SU-DHL-6 (cell line): ENCODE results near the gene OSTN.

ENCODE experiments used
- EZH2phosphoT487 ChIP-seq: fragments of 200-600 bp; sonication (generic), shearing (Covaris generic); conservative IDR thresholded peaks from 2 replicates; pipeline ENCODE4 v1.6.1; 2018; ENCODE audit warnings: mild to moderate bottlenecking, antibody characterized with exemption, low read length, moderate library complexity, mixed read lengths
- TF ChIP-seq, protein P1 (sequence below): fragments of 200-600 bp; sonication (generic); IDR thresholded peaks from one replicate; pipeline ENCODE4 v1.5.1; 2017; ENCODE audit warnings: antibody characterized with exemption, mild to moderate bottlenecking, low read length, moderate library complexity; ENCODE audit not compliant: insufficient read depth, poor library complexity, severe bottlenecking

DNA sequence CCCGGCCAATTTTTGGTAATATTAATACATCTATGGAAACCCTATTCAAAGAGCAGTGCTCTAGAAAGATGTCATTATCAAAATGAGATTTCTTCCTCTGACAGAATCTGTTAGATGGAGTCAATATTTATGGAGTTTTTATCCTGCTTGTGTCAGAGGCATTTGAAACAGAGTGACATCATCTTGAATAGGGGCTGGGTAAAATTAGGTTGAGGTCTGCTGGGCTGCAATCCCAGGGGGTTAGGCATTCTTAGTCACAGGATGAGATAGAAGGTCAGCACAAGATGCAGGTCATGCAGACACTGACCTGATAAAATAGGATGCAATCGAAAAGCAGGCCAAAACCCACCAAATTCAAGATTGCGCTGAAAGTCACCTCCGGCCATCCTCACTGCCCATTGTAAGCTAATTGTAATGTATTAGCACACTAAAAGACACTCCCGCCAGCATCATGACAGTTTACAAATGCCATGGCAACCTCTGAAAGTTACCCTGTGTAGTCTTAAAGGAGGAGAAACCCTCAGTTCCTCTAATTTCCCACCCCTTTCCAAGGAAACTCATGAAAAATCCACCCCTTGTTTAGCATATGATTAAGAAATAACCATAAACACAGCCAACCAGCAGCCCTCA lies 102.9 kb downstream of the OSTN start:
- TF ChIP-seq EZH2phosphoT487 = no peak
- TF ChIP-seq, protein P1, sequence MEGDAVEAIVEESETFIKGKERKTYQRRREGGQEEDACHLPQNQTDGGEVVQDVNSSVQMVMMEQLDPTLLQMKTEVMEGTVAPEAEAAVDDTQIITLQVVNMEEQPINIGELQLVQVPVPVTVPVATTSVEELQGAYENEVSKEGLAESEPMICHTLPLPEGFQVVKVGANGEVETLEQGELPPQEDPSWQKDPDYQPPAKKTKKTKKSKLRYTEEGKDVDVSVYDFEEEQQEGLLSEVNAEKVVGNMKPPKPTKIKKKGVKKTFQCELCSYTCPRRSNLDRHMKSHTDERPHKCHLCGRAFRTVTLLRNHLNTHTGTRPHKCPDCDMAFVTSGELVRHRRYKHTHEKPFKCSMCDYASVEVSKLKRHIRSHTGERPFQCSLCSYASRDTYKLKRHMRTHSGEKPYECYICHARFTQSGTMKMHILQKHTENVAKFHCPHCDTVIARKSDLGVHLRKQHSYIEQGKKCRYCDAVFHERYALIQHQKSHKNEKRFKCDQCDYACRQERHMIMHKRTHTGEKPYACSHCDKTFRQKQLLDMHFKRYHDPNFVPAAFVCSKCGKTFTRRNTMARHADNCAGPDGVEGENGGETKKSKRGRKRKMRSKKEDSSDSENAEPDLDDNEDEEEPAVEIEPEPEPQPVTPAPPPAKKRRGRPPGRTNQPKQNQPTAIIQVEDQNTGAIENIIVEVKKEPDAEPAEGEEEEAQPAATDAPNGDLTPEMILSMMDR = no peak
